Measurements from ENCODE around the gene MTHFSD.
A peak's percentile ranks its signal among the peaks of the same experiment; 100 is the strongest.

MTHFSD gene

DNA sequence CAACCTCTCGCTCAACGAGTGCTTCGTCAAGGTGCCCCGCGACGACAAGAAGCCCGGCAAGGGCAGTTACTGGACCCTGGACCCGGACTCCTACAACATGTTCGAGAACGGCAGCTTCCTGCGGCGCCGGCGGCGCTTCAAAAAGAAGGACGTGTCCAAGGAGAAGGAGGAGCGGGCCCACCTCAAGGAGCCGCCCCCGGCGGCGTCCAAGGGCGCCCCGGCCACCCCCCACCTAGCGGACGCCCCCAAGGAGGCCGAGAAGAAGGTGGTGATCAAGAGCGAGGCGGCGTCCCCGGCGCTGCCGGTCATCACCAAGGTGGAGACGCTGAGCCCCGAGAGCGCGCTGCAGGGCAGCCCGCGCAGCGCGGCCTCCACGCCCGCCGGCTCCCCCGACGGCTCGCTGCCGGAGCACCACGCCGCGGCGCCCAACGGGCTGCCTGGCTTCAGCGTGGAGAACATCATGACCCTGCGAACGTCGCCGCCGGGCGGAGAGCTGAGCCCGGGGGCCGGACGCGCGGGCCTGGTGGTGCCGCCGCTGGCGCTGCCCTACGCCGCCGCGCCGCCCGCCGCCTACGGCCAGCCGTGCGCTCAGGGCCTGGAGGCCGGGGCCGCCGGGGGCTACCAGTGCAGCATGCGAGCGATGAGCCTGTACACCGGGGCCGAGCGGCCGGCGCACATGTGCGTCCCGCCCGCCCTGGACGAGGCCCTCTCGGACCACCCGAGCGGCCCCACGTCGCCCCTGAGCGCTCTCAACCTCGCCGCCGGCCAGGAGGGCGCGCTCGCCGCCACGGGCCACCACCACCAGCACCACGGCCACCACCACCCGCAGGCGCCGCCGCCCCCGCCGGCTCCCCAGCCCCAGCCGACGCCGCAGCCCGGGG, 12.9 kb upstream of the MTHFSD start:
- TF ChIP-seq HDGF (IDR thresholded peaks at IDR 0.05; ENCODE audit: borderline replicate concordance) (no peak), FOXA1 (IDR thresholded peaks at IDR 0.05) (no peak), LEF1 (IDR thresholded peaks at IDR 0.05; ENCODE audit: borderline replicate concordance) (no peak), SP1 (IDR thresholded peaks at IDR 0.05) (no peak), TARDBP (IDR thresholded peaks at IDR 0.05) (no peak), L3MBTL2 (conservative IDR thresholded peaks at IDR 0.05) (no peak)
- TF ChIP-seq, protein P1, sequence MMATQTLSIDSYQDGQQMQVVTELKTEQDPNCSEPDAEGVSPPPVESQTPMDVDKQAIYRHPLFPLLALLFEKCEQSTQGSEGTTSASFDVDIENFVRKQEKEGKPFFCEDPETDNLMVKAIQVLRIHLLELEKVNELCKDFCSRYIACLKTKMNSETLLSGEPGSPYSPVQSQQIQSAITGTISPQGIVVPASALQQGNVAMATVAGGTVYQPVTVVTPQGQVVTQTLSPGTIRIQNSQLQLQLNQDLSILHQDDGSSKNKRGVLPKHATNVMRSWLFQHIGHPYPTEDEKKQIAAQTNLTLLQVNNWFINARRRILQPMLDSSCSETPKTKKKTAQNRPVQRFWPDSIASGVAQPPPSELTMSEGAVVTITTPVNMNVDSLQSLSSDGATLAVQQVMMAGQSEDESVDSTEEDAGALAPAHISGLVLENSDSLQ (IDR thresholded peaks at IDR 0.05): no peak
- ChIA-PET POLR2A (interaction anchor here (0.9 kb wide), 1 partner anchor 265 kb away, joined by 3 read pairs; no protein-coding TSS in a partner anchor), CTCF (no interaction called here)
- DNase-seq (ENCODE audit: extremely low spot score): no peak

DNA sequence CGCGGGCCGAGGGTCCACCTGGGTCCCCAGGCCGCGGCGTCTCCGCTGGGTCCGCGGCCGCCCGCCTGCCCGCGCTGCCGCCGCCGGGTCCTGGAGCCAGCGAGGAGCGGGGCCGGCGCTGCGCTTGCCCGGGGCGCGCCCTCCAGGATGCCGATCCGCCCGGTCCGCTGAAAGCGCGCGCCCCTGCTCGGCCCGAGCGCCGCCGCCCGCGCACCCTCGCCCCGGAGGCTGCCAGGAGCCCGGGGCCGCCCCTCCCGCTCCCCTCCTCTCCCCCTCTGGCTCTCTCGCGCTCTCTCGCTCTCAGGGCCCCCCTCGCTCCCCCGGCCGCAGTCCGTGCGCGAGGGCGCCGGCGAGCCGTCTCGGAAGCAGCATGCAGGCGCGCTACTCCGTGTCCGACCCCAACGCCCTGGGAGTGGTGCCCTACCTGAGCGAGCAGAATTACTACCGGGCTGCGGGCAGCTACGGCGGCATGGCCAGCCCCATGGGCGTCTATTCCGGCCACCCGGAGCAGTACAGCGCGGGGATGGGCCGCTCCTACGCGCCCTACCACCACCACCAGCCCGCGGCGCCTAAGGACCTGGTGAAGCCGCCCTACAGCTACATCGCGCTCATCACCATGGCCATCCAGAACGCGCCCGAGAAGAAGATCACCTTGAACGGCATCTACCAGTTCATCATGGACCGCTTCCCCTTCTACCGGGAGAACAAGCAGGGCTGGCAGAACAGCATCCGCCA, 12.1 kb upstream of the MTHFSD start:
- TF ChIP-seq L3MBTL2 (conservative IDR thresholded peaks at IDR 0.05) (peak; percentile 47), CTBP1 (IDR thresholded peaks at IDR 0.05; ENCODE audit: borderline replicate concordance) (0 out of 2 replicates have a peak, but pooled peaks have one; percentile 19), BHLHE40 (IDR thresholded peaks at IDR 0.05; ENCODE audit: borderline replicate concordance) (no peak)
- CTCF ChIA-PET: interaction anchor here (0.7 kb wide), 1 partner anchor 48 kb away, joined by 3 read pairs; no protein-coding TSS in a partner anchor
- POLR2A ChIA-PET: interaction anchor here (0.9 kb wide), 1 partner anchor 266 kb away, joined by 3 read pairs; no protein-coding TSS in a partner anchor
- peak; percentile 46 for DNase-seq (ENCODE audit: extremely low spot score)

DNA sequence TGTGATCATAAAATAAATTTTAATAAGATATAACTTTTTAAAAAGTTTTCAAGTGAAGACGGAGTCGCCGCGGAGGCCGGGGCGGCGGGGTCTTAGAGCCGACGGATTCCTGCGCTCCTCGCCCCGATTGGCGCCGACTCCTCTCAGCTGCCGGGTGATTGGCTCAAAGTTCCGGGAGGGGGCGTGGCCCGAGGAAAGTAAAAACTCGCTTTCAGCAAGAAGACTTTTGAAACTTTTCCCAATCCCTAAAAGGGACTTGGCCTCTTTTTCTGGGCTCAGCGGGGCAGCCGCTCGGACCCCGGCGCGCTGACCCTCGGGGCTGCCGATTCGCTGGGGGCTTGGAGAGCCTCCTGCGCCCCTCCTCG, 11.5 kb upstream of the MTHFSD start, which contains the start of gene FOXC2:
Gene FOXC2, plus strand, starts transcription at position 229 of the 365 bp plus-strand sequence. CDS start 507 bp downstream, outside the sequence.
- ChIA-PET CTCF (interaction anchor here (0.7 kb wide), 2 partner anchors 48 to 188 kb away, joined by 3 read pairs; no protein-coding TSS in a partner anchor), POLR2A (no interaction called here)
- DNase-seq (ENCODE audit: extremely low spot score): peak; percentile 85

DNA sequence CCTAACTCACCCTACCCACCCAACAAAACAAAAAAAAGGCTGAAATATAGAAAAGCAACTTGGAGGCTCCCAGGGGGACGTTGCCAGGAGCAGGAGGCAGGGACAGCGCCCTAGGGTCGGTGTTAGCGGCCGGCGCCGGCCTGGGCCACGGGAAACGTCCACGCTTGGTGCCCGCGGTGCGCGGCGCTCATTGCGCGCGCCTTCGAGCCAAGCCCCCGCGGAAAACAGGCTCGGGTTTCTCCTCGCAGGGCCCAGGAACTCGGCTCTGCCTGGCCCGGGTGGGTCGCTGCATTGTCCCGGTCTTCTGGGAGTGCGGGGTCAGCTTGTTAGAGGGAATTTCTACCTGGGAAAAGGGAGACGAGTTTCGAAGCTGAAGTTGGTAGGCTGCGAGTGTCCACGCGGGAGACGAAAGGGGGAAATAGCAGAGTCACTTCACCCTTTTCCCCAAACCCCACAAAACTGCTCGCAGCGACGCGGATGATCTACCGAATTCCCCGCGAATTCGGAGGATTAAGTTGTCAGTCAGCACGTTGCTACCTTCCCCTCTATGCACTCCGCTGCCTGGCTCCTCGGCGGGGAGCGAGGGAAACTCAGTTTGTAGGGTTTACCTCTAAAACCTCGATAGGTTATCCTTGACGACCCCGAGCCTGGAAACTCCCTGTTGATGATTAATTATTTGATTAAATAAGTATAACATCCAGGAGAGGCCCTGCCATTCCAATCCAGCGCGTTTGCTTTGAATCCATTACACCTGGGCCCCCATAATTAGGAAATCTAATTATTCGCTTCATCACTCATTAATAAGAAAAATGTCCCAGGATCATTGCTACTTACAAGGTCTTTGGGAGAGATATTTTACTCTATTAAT, 10.8 kb upstream of the MTHFSD start:
- no peak for TF ChIP-seq FOXM1 (IDR thresholded peaks at IDR 0.05; ENCODE audit: borderline replicate concordance)
- no peak for TF ChIP-seq CTBP1 (IDR thresholded peaks at IDR 0.05; ENCODE audit: borderline replicate concordance)
- no peak for TF ChIP-seq SP1 (IDR thresholded peaks at IDR 0.05)
- no peak for TF ChIP-seq LEF1 (IDR thresholded peaks at IDR 0.05; ENCODE audit: borderline replicate concordance)
- TF ChIP-seq TARDBP (IDR thresholded peaks at IDR 0.05): no peak
- no peak for TF ChIP-seq FOXA1 (IDR thresholded peaks at IDR 0.05)
- TF ChIP-seq ARNT (IDR thresholded peaks at IDR 0.05): no peak
- no peak for TF ChIP-seq SUZ12 (IDR thresholded peaks at IDR 0.05)
- no peak for TF ChIP-seq ELF4 (IDR thresholded peaks at IDR 0.05)
- no peak for TF ChIP-seq HDGF (IDR thresholded peaks at IDR 0.05; ENCODE audit: borderline replicate concordance)
- TF ChIP-seq L3MBTL2 (conservative IDR thresholded peaks at IDR 0.05): no peak
- no peak for TF ChIP-seq NFRKB (IDR thresholded peaks at IDR 0.05)
- TF ChIP-seq BHLHE40 (IDR thresholded peaks at IDR 0.05; ENCODE audit: borderline replicate concordance): no peak
- TF ChIP-seq, protein P1 (IDR thresholded peaks at IDR 0.05): no peak
- TF ChIP-seq ZNF384 (IDR thresholded peaks at IDR 0.05): no peak
- no peak for TF ChIP-seq FOXK2 (IDR thresholded peaks at IDR 0.05)
- no peak for DNase-seq (ENCODE audit: extremely low spot score)
- CTCF ChIA-PET: interaction anchor here (0.7 kb wide), 2 partner anchors 49 to 188 kb away, joined by 3 read pairs; no protein-coding TSS in a partner anchor
- POLR2A ChIA-PET: no interaction called here

More for the DNA sequence above, 11.5 kb upstream of the MTHFSD start, which contains the start of gene FOXC2:
- TF ChIP-seq FOXK2 (IDR thresholded peaks at IDR 0.05): no peak
- no peak for TF ChIP-seq FOXA1 (IDR thresholded peaks at IDR 0.05)
- no peak for TF ChIP-seq NFRKB (IDR thresholded peaks at IDR 0.05)
- TF ChIP-seq SUZ12 (IDR thresholded peaks at IDR 0.05): no peak
- TF ChIP-seq ELF4 (IDR thresholded peaks at IDR 0.05): no peak
- TF ChIP-seq FOXM1 (IDR thresholded peaks at IDR 0.05; ENCODE audit: borderline replicate concordance): no peak
- TF ChIP-seq L3MBTL2 (conservative IDR thresholded peaks at IDR 0.05): no peak
- TF ChIP-seq SP1 (IDR thresholded peaks at IDR 0.05): no peak
- TF ChIP-seq HDGF (IDR thresholded peaks at IDR 0.05; ENCODE audit: borderline replicate concordance): no peak
- TF ChIP-seq ZNF384 (IDR thresholded peaks at IDR 0.05): no peak

DNA sequence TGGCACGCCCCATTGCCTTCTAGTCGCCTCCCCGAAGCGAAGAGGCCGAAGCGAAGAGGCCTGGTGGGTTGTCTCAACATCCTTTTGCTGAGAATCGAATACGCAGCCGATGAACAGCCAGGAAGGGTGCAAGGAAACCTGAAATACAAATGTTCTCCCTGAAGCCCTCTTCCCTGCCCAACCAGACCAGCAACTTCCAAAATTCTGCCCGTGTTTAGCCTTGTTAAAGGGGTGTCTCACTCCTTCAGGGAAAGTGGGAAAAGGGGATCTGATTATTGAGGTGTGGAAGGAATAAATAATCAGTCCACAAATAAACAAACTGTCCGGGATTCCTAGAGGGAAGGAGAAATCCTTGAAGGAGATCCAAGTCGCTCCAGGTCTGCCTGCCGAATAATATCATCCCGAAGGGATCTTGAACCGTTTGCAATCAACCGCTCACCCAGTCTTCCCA, 10.2 kb upstream of the MTHFSD start:
- CTCF ChIA-PET: interaction anchor here (1.1 to 2.5 kb wide), 6 partner anchors 11 to 714 kb away, joined by 3 to 27 read pairs (median 4); no protein-coding TSS in a partner anchor

More for the DNA sequence above, 10.2 kb upstream of the MTHFSD start:
- no peak for DNase-seq (ENCODE audit: extremely low spot score)
- TF ChIP-seq BHLHE40 (IDR thresholded peaks at IDR 0.05; ENCODE audit: borderline replicate concordance) (no peak), FOXK2 (IDR thresholded peaks at IDR 0.05) (no peak), TARDBP (IDR thresholded peaks at IDR 0.05) (no peak), FOXM1 (IDR thresholded peaks at IDR 0.05; ENCODE audit: borderline replicate concordance) (no peak), LEF1 (IDR thresholded peaks at IDR 0.05; ENCODE audit: borderline replicate concordance) (no peak), ELF4 (IDR thresholded peaks at IDR 0.05) (no peak), SUZ12 (IDR thresholded peaks at IDR 0.05) (no peak), NFRKB (IDR thresholded peaks at IDR 0.05) (no peak), HDGF (IDR thresholded peaks at IDR 0.05; ENCODE audit: borderline replicate concordance) (no peak), SP1 (IDR thresholded peaks at IDR 0.05) (no peak), CTBP1 (IDR thresholded peaks at IDR 0.05; ENCODE audit: borderline replicate concordance) (no peak), FOXA1 (IDR thresholded peaks at IDR 0.05) (no peak), L3MBTL2 (conservative IDR thresholded peaks at IDR 0.05) (no peak), ZNF384 (IDR thresholded peaks at IDR 0.05) (no peak), ARNT (IDR thresholded peaks at IDR 0.05) (no peak)
- TF ChIP-seq, protein P1 (IDR thresholded peaks at IDR 0.05): no peak
- POLR2A ChIA-PET: no interaction called here
